ENCODE data around the gene MMP25.

The MMP25 gene

DNA sequence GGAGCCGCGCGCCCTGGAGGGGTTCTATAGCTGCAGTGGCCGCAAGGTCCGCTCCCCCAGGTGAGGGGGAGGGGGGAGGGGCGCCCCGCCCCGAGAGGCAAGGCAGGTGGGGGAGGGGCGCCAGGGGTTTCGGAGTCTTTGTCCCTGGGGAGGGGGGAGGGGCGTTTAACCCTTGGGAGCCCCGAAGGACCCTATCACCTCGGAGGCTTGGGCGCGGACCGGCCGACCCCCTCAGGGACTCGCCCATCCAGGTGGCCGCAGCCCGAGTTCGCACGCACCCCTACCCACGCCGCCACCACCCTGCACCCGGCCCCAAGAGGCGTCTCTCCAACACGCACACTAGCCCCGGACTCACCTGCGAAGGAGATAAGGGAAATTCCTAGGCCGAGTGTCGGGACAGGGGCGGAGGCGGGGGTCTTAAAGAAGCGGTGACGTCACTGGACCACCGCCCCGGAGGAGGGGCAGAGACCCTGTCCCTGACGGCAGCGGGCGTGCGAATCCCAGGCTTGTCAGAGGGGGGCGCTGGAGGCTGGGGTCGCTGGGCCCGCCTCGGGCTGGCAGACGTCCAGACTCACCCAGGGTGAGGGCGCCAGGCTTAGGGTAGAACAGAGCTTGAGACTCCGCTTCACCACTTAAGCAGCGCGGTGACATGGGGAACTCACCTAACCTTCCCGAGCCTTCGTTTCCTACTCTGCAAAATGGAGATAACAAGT is 28.4 kb upstream of the MMP25 start, which contains the start of gene CLDN6:
Gene CLDN6 (minus strand): TSS at position 390 of the 713 bp plus-strand sequence. CDS start 2,162 bp downstream, outside the sequence.
- DNase-seq: no peak

DNA sequence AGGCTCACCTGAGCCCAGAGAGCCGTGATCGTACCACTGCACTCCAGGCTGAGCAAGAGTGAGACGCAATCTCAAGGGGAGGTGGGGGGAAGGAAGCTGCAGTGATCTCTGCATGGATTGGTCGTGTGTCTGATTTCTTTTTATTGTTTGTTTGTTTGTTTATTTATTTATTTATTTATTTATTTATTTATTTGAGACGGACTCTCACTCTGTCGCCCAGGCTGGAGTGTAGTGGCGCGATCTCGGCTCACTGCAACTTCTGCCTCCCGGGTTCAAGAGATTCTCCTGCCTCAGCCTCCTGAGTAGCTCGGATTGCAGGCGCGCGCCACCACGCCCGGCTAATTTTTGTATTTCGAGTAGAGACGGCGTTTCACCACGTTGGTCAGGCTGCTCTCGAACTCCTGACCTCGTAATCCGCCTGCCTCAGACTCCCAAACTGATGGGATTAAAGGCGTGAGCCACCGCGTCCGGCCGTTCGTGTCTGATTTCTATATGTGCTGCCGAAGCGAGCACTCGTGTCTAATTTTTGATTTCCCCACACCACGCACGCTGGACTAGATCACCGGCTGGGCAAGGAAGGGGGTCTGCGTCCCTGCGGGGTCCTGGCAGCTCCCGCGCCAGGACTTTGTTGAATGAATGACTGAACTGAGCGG is 26.6 kb upstream of the MMP25 start:
- DNase-seq: no peak

DNA sequence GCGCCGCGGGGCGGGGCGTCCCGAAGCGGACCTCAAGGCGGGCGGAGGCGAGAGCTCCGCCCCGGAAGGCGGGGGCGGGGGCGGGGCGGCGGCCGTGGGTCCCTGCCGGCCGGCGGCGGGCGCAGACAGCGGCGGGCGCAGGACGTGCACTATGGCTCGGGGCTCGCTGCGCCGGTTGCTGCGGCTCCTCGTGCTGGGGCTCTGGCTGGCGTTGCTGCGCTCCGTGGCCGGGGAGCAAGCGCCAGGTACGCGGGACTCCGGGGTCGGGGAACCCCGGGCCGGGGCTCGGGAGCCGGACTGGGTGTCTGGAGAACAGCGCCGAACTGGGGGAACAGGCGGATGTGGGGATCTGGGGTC is 26.1 kb upstream of the MMP25 start, which contains the start of gene TNFRSF12A:
Gene TNFRSF12A (plus strand): TSS at position 122 of the 357 bp plus-strand sequence. CDS start 30 bp downstream, at position 152.
- peak; percentile 59 for DNase-seq

DNA sequence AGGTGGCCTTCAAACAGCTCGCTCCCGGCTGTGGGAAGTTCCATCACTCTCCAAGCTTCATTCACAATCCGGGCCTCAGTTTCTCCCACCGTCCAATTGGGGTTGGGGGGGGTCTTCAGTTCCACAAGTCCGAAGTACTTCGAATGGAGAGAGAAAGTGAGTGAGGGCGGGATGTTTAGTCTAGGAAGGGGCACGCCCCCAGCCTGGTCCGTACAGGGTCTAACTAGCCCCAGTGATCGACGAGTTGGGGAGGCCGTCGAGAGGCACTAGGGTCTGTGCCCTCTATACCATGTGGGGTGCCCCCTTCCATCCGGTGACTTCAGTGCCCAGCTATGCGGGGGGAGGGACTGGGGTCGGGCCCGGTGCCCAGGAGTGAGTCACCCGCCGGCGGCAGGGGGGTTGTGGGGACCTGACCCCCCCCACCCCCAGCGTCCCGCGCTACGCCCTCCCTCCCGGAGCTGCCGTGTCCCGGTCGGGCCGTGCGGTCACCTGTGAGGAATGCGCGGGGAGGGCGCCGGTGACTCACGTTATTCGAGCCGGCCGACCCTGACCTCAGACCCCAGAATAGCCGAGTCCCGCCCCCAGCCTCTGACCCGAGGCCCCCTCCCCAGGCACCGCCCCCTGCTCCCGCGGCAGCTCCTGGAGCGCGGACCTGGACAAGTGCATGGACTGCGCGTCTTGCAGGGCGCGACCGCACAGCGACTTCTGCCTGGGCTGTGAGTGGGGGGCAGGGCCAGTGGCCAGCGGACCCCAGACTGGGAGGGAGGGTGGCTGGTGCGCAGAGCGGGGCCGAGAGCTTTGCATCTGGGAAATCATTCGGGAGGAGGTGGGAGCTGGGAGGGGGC is 25.5 kb upstream of the MMP25 start:
- peak; percentile 52 for DNase-seq

DNA sequence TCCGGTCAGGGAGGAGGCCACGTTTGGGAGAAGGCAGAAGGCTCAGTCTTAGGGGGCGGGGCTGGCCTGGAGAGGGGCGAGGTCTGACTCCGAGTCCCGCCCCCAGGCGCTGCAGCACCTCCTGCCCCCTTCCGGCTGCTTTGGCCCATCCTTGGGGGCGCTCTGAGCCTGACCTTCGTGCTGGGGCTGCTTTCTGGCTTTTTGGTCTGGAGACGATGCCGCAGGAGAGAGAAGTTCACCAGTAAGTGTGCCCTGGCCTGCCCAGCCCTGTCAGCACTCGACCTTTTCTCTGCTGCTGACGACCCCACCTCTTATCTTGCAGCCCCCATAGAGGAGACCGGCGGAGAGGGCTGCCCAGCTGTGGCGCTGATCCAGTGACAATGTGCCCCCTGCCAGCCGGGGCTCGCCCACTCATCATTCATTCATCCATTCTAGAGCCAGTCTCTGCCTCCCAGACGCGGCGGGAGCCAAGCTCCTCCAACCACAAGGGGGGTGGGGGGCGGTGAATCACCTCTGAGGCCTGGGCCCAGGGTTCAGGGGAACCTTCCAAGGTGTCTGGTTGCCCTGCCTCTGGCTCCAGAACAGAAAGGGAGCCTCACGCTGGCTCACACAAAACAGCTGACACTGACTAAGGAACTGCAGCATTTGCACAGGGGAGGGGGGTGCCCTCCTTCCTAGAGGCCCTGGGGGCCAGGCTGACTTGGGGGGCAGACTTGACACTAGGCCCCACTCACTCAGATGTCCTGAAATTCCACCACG is 24.7 kb upstream of the MMP25 start:
- peak; percentile 85 for DNase-seq

DNA sequence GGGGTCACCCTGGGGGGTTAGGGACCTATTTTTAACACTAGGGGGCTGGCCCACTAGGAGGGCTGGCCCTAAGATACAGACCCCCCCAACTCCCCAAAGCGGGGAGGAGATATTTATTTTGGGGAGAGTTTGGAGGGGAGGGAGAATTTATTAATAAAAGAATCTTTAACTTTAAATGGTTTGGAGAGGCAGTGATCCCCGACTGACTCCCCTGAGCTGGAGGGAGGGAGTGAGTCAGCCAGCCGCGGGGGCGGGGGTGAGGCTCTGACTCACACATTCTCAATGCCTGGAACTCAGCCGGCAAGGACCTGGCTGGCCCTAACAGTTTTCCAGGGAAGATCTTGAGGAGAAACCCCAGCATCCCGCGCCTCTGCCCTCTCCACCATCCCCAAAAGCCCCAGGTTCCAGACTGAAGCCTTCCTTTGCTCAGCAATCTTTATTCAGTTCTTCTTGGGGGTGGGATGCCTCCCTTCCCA is 24.1 kb upstream of the MMP25 start:
- peak; percentile 93 for DNase-seq

DNA sequence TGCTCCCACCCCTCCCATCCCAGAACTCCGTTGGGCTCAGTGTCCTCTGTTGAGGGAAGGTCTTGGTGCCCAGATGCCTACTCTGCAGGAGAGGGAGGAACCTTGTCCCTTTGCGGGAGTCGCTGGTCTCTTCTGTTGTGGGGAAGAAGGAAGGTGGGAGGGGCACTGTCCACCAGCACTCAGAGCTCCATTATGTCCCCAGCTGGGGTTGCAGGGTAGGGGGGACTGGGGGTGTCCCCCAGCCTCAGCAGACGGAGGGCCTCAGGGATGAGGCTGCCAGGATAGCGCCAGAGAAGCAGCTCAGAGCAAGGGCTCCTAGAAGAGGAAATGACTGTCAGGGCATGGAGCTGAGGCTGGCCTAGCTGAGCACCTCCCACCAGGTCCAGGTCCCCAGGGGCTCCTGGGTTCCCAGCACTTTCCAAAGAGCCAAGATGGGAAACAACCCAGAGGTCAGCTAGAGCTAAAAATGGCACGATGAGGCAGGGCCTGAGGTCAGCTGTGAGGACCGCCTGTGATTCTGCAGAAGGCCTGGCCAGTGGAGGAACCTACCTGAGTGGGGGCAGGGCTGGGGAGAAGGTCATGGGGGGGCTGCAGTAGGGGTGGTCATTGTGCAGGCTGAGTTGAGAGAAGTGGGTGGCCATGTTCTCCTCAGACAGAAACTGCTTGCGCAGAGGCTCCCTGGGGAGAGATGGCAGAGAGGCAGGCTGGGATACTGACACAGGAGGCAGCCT is 23.5 kb upstream of the MMP25 start:
- peak; percentile 32 for DNase-seq

DNA sequence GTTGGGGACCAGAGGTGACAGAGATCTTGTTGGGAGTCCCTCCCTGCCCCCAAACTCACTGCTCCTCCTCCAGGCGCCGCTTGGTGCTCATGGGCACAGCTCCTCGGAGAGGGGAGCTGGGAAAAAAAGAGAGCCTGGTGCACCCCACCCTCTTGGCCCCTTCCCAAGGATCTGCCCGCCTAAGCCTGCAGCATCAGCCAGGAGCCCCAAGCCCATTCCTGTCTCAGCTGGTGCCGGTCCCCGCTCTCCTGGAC is 23.0 kb upstream of the MMP25 start:
- DNase-seq: no peak

DNA sequence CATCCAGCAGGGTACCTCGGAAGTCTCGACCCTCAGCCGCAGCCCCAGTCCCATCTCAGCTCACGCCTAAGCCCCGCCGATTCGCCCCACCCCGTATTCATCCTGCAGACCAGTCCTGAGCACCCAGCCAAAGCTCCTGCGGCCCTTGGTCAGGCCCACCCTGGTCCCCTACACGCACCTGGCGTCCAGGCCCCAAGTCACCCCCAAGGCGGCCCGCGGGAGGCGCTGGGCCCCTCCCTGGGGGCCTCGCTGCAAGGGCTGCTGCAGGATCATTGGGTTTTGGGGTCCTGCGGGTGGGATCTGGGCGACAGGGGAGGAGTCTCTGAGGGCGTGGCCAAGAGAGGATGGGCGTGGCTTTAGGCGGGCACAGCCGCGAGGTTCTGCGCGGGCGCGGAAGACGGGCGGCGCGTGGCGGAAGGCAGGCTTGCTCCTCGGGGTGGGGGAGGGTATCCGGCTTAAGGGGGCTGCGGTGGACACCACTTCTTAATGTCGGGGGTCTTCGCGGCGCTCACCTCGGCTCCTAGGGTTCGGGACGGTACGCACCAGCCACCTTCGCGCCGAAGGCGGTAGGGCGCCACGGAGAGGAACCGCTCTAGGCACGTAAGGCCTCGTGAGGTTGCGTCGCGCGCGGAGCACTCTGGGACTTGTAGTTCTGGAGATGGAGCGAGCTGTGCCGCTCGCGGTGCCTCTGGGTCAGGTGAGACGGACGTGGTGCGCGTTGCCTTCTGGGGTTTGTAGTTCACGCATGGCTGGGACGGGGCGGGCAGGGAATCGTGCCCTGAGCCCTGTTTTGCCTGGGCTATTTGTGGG is 22.5 kb upstream of the MMP25 start, which contains the start of the genes HCFC1R1 and THOC6:
Gene HCFC1R1 (minus strand): TSS at position 274 of the 810 bp plus-strand sequence. CDS start 1 bp downstream, at position 273.
Gene THOC6 (plus strand): TSS at position 367 of the 810 bp plus-strand sequence. CDS start 292 bp downstream, at position 659.
- peak; percentile 96 for DNase-seq

DNA sequence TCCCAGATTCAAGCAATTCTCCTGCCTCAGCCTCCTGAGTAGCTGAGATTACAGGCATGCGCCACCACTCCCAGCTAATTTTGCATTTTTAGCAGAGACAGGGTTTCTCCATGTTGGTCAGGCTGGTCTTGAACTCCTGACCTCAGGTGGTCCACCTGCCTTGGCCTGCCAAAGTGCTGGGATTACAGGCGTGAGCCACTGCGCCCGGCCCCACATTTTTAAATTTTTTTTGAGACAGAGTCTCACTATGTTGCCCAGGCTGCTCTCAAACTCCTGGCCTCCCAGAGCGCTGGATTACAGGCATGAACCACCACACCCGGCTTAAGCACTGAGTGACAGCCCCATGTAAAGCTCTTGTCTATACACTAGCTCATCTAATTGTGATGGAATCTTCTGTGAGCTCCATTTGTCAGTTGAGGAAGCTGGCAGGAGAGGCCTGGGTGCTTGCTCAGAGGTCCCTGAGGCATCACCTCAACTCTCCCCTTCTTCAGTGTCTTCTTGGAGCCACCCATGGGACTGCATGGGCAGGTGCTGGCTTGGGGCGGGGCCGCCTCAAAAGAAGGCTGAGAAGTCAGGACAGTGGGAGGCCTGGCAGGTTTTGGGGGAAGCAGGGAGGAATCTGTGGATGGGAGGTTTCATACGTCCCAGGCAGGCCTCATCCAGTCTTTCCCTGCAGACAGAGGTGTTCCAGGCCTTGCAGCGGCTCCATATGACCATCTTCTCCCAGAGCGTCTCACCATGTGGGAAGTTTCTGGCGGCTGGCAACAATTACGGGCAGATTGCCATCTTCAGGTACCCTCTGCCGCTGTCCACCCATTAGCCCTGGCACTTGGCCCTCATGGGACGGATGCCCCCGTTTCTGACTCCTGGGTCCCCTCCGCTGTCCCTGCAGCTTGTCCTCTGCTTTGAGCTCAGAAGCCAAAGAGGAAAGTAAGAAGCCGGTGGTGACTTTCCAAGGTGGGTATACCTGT is 21.0 kb upstream of the MMP25 start:
- DNase-seq: no peak

DNA sequence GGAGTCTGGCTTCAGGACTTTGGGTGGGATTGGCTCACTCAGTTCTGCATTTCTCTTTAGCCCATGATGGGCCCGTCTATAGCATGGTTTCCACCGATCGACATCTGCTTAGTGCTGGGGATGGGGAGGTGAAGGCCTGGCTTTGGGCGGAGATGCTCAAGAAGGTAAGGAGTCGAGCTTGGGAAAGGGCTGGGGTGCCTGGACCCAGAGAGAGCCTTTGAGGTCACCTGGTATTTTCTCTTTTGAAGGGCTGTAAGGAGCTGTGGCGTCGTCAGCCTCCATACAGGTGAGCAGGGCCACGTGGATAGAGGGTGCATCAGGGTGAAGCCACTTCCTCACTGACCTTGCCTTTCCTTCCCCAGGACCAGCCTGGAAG is 20.4 kb upstream of the MMP25 start:
- no peak for DNase-seq

DNA sequence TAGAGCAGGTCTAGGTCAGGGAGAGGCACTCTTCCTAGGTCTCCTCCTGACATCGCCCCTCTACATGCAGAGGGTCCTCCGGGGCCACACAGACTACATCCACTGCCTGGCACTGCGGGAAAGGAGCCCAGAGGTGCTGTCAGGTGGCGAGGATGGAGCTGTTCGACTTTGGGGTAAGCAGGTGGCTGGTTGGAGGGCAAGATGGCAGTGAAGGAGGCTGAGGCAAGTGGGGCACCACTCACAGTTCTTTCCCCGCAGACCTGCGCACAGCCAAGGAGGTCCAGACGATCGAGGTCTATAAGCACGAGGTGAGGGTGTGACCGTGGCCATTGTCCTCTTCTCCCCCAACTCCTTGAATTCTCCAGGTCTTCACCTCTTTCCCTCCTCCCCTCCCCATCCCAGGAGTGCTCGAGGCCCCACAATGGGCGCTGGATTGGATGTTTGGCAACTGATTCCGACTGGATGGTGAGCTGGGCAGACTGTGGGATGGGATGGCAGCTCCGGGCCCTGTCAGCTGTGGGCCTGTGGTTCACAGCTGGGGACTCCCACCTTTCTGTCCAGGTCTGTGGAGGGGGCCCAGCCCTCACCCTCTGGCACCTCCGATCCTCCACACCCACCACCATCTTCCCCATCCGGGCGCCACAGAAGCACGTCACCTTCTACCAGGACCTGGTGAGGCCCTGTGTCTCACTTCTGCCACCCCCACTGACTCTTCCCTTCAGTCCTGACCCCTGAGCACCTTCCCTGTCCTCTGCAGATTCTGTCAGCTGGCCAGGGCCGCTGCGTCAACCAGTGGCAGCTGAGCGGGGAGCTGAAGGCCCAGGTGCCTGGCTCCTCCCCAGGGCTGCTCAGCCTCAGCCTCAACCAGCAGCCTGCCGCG is 19.5 kb upstream of the MMP25 start:
- DNase-seq: no peak

DNA sequence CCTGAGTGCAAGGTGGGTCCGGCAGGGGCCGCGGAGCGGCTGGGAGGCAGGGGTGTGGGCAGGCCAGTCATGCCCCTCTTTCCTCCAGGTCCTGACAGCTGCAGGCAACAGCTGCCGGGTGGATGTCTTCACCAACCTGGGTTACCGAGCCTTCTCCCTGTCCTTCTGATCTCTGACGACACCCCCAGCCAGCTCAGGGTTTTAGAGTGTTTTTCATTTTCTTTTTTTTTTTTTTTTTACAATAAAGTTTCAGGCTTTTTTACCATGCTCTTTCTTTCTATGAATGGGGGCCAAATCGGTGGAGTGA is 18.9 kb upstream of the MMP25 start:
- no peak for DNase-seq

DNA sequence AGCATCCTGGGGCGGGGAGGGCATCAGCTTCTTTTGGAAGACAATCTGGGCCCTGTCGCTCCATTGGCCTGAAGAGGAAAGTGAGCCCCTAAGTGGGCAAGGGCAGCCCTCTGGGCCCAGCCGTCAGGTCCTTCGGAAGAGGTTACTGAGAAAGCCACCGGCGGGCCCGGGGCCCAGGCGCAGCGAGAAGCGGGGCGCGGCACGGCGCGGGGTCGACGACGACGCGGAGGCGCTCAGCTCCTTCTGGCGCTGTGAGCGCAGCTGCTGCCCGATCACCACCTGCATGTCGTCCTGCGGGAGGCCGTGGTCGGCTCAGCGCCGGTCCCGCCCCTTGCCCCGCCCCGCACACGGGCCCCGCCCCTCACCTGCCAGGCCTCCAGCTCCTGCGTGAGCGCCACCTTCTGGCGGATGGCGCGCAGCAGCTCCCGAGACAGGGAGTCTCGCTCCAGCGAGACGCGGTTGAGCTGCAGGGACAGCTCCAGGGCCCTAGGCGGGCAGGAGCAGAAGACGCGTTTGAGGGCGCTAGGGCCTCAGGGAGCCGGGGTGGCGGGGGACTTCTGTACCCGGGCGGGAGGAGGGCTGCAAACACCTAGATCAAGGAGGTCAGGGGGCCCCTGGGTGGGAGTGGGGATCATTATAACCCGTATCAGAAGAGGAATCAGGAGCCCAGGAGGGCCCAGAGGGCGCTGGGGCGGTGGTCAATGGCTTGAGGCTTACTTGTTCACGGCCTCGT is 18.2 kb upstream of the MMP25 start:
- DNase-seq: peak; percentile 86

DNA sequence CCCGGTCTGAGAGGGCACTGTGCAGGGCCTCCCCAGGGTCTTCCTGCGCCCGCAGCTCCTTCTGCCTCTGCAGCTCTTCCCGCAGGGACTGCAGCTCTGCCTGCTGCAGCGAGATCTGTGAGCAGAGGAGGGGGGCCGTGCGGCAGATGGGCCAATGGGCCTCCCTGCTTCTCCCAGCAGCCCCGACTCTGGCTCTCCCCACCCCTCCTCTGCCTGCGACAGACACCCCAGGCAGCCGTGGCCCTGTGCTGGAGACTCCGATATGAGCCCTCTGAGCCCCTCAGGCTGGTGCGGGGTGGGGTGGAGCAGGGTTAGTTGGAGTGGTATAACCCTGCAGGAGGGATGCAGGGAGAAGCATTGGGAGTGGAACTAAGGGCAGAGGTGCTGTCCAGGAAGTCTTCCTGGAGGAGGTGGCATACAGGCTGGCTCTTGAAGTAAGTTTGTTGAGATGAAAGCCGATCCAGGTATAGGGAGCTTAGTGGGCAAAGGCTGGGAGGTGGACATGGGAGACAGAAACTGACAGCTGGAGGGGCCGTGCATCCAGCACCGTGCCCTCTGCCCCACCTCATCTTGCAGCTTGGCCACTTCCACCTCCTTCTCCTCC is 17.5 kb upstream of the MMP25 start:
- DNase-seq: no peak

DNA sequence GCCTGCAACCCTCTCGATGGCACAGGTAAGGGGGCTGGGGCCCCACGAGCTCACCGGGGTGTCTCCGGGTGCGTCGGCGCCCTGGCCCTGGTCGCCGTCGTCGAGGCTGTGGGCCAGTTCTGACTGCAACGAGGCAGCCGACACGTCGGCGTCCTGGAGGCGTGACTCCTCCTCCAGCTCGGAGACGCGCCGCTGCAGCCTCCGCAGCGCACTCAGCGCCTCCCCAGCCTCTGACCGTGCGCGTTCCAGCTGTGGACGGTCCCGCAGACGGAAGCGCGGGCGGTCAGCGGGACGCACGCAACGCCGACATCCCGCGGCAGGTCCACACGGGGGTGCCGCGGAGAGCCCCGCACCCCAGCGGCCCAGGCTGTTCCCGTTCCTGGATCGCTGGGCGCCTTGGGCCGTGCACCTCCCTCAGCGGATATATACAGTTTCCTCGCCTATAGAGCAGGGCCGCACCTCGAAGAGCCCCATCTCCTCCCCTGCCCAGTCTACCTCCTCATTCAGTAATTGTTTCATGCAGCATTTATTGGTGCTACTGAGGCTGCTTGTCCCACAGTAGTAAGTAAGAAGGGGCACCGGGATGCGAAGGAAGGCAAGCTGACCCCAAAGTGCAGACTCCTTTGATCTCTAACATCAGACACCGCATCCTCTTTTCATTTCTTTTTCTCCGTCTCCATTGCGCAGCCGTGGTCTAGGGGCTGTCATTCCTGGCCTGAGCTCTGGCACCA is 16.7 kb upstream of the MMP25 start:
- DNase-seq: peak; percentile 38

Data from stimulated activated CD4-positive, alpha-beta T cell treated with anti-CD3 and anti-CD28 coated beads, Interleukin-4, amount 100 ng/mL, for 24 hours (primary cell).